Adrenal gland (tissue), 5 donors: ENCODE measurements around the gene SMARCAD1.

Source experiments
- POLR2A ChIP-seq, 2 donors: fragments of 450-650 bp; IDR thresholded peaks; one replicate each; pipeline ENCODE4 v1.6.1; 2017; ENCODE audit warnings: antibody characterized with exemption in 2 of 2, mild to moderate bottlenecking in 2 of 2, moderate library complexity in 1 of 2
- TF ChIP-seq, protein P1 (sequence below), 6 experiments: fragments of 450-650 bp in 4 of 6; fragments of 200-600 bp in 2 of 6; sonication (generic) in 1 of 6; IDR thresholded peaks; 1 replicate in 5 of 6; 2 replicates in 1 of 6; pipeline versions ENCODE4 v1.5.1 to v1.8.0; 2016 to 2021; ENCODE audit warnings: antibody characterized with exemption in 6 of 6, mild to moderate bottlenecking in 2 of 6, moderate library complexity in 1 of 6
- donor health status: DM: no; HTN: no; CAD: no.

DNA sequence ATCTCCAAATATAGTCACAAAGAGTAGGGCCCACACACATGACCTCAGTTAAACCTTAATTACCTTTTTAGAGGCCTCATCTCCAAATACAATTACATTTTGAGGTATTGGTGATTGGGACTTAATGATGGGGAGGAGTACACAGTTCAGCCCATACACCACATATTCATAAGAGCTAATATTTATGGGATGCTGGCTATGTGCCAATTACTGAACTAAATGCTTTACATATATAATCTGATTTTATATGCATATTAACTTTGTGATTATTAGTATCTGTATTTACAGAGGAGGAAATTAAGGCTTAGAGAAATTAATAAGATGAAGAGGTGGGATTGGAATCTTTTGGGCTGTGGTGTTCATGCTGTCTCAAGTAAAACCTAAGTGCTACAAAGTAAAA is 17.8 kb downstream of the SMARCAD1 start:
- TF ChIP-seq, protein P1, sequence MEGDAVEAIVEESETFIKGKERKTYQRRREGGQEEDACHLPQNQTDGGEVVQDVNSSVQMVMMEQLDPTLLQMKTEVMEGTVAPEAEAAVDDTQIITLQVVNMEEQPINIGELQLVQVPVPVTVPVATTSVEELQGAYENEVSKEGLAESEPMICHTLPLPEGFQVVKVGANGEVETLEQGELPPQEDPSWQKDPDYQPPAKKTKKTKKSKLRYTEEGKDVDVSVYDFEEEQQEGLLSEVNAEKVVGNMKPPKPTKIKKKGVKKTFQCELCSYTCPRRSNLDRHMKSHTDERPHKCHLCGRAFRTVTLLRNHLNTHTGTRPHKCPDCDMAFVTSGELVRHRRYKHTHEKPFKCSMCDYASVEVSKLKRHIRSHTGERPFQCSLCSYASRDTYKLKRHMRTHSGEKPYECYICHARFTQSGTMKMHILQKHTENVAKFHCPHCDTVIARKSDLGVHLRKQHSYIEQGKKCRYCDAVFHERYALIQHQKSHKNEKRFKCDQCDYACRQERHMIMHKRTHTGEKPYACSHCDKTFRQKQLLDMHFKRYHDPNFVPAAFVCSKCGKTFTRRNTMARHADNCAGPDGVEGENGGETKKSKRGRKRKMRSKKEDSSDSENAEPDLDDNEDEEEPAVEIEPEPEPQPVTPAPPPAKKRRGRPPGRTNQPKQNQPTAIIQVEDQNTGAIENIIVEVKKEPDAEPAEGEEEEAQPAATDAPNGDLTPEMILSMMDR (IDR thresholded peaks at IDR 0.05), result no peak
- TF ChIP-seq POLR2A (IDR thresholded peaks at IDR 0.05), result no peak
